GM12891 (cell line): ENCODE measurements around the gene MDN1.

Experiments
- POLR2A ChIP-seq: IDR thresholded peaks from 2 replicates; pipeline ENCODE4 v1.6.1; 2011; ENCODE audit warnings: low read depth, low read length, control low read depth
- POLR2AphosphoS5 ChIP-seq: IDR thresholded peaks from 2 replicates; pipeline ENCODE4 v1.6.1; 2011; ENCODE audit warnings: low read depth, low read length, control low read depth
- SPI1 ChIP-seq: IDR thresholded peaks from 2 replicates; pipeline ENCODE4 v1.6.1; 2011; ENCODE audit warnings: low read depth, low read length, control low read depth
- TAF1 ChIP-seq: IDR thresholded peaks from 2 replicates; pipeline ENCODE4 v1.6.1; 2011; ENCODE audit warnings: low read depth, low read length, control low read depth

- TF ChIP-seq SPI1, result no peak
- TF ChIP-seq TAF1, result no peak
- no peak for TF ChIP-seq POLR2A
- no peak for TF ChIP-seq POLR2AphosphoS5
These were observed 82.7 kb downstream of the MDN1 start for GRCh38 chr6:89736893-89737292.
